Mucosa of descending colon (tissue), 3 donors: Measurements from ENCODE around the gene CLASP2. TPM values are rescaled to one million over a fixed set of nuclear protein-coding genes. Genes with fewer than 3 reads are reported as not detected.

Experiments
- ATAC-seq: fragments of 200-7000 bp; cut with Tn5 transposase; one replicate; pipeline ENCODE4 v1.9.1; 2020; ENCODE audit warnings: mild to moderate bottlenecking, moderate library complexity
- DNase-seq, 3 donors: peaks; one replicate each; pipeline ENCODE4 v3.0.0-alpha.2; 2020
- H3K36me3 ChIP-seq: fragments of 200-600 bp; one replicate; pipeline ENCODE4 v1.8.0; 2021; ENCODE audit warnings: low read depth, mild to moderate bottlenecking
- H3K4me1 ChIP-seq: fragments of 200-600 bp; one replicate; pipeline ENCODE4 v1.8.0; 2021; ENCODE audit warnings: low read depth, mild to moderate bottlenecking
- H3K4me3 ChIP-seq: fragments of 200-600 bp; one replicate; pipeline ENCODE4 v1.8.0; 2021; ENCODE audit warnings: mild to moderate bottlenecking
- H3K9me3 ChIP-seq: fragments of 200-600 bp; one replicate; pipeline ENCODE4 v1.8.0; 2021; ENCODE audit warnings: mild to moderate bottlenecking
- intact Hi-C, 2 donors: fragments of 100-400 bp; cut with DNase I in 1 of 2; cut with micrococcal nuclease in 1 of 2; formaldehyde crosslinking; loops; one replicate each; pipeline versions ENCODE4 v1.11.0 to v1.11.1; 2022; cut with DNase I, micrococcal nuclease
- total RNA-seq, 3 donors: library from RNA; stranded (reverse); fragmentation: NEBNext Ultra II Directional in 2 of 3; extraction: Animal tissue kit (Norgen Biotek cat#: 25700) in 2 of 3; gene quantifications; one replicate each; pipeline versions ENCODE4 v1.2.1 to v1.2.4, GENCODE V29; 2021 to 2023
- TF ChIP-seq, protein P1 (sequence below): fragments of 200-600 bp; IDR thresholded peaks from one replicate; pipeline ENCODE4 v1.8.0; 2022; ENCODE audit warnings: antibody characterized with exemption, mild to moderate bottlenecking
- donor health status: DM: no; HTN: no; CAD: no; lungs with moderate emphysema.
- donor health status: DM: no; HTN: no; CAD: no.
- donor health status: DM: no; HTN: yes; CAD: no.

CLASP2 gene
- total RNA-seq, 3 donors from 2014 or later, result 33.6 to 66.6 (median 44.5) TPM

DNA sequence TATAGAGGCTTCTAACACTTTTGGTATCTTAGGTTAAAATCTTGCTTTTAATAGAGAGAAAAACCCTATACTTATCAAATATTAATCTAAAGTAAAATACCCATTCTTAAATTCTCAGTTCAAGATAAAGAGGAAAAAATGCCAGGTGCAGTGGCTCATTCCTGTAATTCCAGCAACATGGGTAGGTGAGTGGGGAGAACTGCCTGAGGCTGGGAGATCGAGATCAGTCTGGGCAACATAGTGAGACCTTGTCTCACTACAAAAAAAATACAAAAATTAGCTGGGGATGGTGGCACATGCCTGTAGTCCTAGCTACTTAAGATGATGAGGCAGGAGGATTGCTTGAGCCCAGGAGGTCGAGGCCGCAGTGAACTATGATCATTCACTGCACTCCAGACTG is 135.8 kb downstream of the CLASP2 start:
- H3K36me3 ChIP-seq, result no peaks in the 10 kb centered on the region
- no peak for ATAC-seq
- TF ChIP-seq, protein P1, sequence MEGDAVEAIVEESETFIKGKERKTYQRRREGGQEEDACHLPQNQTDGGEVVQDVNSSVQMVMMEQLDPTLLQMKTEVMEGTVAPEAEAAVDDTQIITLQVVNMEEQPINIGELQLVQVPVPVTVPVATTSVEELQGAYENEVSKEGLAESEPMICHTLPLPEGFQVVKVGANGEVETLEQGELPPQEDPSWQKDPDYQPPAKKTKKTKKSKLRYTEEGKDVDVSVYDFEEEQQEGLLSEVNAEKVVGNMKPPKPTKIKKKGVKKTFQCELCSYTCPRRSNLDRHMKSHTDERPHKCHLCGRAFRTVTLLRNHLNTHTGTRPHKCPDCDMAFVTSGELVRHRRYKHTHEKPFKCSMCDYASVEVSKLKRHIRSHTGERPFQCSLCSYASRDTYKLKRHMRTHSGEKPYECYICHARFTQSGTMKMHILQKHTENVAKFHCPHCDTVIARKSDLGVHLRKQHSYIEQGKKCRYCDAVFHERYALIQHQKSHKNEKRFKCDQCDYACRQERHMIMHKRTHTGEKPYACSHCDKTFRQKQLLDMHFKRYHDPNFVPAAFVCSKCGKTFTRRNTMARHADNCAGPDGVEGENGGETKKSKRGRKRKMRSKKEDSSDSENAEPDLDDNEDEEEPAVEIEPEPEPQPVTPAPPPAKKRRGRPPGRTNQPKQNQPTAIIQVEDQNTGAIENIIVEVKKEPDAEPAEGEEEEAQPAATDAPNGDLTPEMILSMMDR, result no peak

DNA sequence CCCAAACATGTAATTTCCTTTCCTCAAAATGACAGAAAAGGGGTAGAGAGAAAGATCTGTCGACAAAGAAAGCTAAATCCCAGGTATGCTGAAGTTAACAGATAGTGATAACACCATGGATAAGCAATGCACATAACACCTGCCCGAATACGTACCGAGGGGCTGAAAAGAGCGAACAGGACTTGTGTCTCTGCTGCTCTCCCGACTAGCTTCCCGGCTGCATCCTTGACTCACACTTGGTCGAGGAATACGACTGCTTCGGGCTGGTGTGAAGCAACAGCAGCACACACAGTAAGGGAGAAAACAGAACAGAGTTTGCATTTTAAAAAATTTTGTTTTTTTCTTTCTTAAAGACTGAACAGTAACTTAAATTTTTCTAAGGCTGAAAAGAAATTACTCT is 136.4 kb downstream of the CLASP2 start:
- DNase-seq, result no peak
- Histone ChIP-seq H3K4me1 (no peaks in the 10 kb centered on the region), H3K4me3 (no peak overlapping the region), H3K9me3 (no peaks in the 10 kb centered on the region), H3K36me3 (no peaks in the 10 kb centered on the region)
- intact Hi-C loops, result no loop called here
- ATAC-seq, result no peak
- TF ChIP-seq, protein P1, result no peak

More for the DNA sequence above, 135.8 kb downstream of the CLASP2 start:
- H3K9me3 ChIP-seq, result no peaks in the 10 kb centered on the region
- DNase-seq, result no peak
- intact Hi-C loops, result no loop called here
- no peak overlapping the region for H3K4me3 ChIP-seq
- H3K4me1 ChIP-seq, result no peaks in the 10 kb centered on the region

GRCh38 chr3:33579840-33580239 is 138.2 kb downstream of the CLASP2 start:
- H3K4me3 ChIP-seq, result no peak overlapping the region
- intact Hi-C loops, result no loop called here
- no peaks in the 10 kb centered on the region for H3K36me3 ChIP-seq
- no peaks in the 10 kb centered on the region for H3K4me1 ChIP-seq
- TF ChIP-seq, protein P1, result no peak
- peak; percentile 17 for ATAC-seq
- DNase-seq, result no peak
- H3K9me3 ChIP-seq, result no peaks in the 10 kb centered on the region

DNA sequence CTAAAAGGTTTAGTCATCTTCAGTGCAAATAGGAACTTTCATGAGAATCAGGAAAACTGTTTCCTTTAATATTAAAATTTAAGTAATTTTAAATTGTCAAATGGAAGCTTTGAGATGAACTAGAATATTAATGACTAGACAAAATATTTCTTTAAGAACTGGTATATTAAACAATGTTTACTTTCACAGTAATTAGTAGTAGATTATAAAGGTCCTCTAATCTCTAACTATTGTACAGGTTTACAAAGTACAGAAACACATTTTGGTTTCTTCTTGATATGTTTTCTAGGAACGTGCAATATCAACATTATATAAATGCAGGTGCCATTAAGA is 138.9 kb downstream of the CLASP2 start:
- H3K36me3 ChIP-seq, result no peaks in the 10 kb centered on the region

DNA sequence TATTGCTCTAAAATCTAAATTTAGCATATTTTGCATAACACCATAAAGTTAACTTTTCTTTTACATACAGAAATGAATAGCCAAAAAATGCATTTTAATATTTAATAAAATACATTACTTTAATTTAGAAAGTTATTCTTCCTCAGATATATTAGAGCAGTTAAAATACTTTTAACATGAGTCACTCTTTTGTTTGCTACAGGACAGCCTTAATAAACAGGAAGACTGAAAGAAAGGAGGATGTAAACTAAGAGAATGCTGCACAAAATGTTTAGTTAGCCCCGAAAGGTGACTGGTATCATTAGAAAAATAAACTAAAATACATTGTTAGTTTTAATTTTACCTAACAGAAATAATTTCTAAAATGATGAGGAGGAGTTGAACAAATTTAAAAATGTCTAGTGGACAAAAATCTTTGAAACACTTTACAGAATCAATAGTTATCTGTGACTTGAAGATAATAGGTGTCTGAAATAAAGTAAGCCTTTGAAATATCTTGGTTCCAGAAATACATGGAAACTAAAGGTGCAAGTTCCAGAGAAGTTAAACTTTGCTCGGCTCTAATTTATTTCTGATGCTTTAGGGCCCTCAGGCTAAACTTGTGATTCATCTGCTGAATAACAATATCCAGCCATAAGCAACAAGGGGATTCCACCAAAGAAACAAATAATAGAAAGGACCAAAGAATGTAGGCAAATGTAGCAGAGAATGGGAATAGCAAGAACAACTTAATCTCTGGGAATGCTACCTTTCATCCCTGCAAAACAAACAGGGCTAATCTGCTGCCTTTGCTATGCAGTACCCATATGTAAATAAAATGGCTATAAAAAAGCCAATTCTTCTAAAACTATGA is 139.5 kb downstream of the CLASP2 start:
- H3K4me1 ChIP-seq, result no peaks in the 10 kb centered on the region
- no peaks in the 10 kb centered on the region for H3K9me3 ChIP-seq
- intact Hi-C loops, result no loop called here
- H3K36me3 ChIP-seq, result no peaks in the 10 kb centered on the region
- TF ChIP-seq, protein P1, result no peak
- no peak for DNase-seq
- H3K4me3 ChIP-seq, result no peak overlapping the region
- no peak for ATAC-seq

More for the DNA sequence above, 138.9 kb downstream of the CLASP2 start:
- H3K9me3 ChIP-seq, result no peaks in the 10 kb centered on the region
- H3K4me3 ChIP-seq, result no peak overlapping the region
- DNase-seq, result no peak
- no peaks in the 10 kb centered on the region for H3K4me1 ChIP-seq
- intact Hi-C loops, result no loop called here
- no peak for ATAC-seq
- TF ChIP-seq, protein P1, result no peak
